Activated CD4-positive, alpha-beta memory T cell treated with anti-CD3 and anti-CD28 coated beads for 36 hours (primary cell): Measurements from ENCODE around the gene CWF19L2. TPM values are rescaled to one million over a fixed set of nuclear protein-coding genes. Genes with fewer than 3 reads are reported as not detected.
"Not testable (repeated sequence)": the region's sequence is repeated elsewhere in the genome, so short reads cannot be mapped to it uniquely, and the experiment has no call there.

Experiments
- CTCF ChIA-PET: fragments of 350-600 bp; sonication (Branson Sonifier 250); formaldehyde crosslinking; loops from one replicate; lab custom pipeline; 2021; ENCODE audit warnings: antibody characterized with exemption, inconsistent platforms; lab: Charles Lee
- POLR2A ChIA-PET: fragments of 350-600 bp; sonication (Branson Sonifier 250); formaldehyde crosslinking; loops from one replicate; lab custom pipeline; 2021; ENCODE audit warnings: antibody characterized with exemption; lab: Charles Lee
- DNase-seq: peaks from one replicate; pipeline ENCODE4 v3.0.0-alpha.2; 2020
- H3K27ac Mint-ChIP-seq: one replicate; pipeline ENCODE4 v1.8.0; 2021; ENCODE audit warnings: mixed read lengths
- H3K27me3 Mint-ChIP-seq: one replicate; pipeline ENCODE4 v1.8.0; 2021; ENCODE audit warnings: mixed read lengths
- H3K36me3 Mint-ChIP-seq: one replicate; pipeline ENCODE4 v1.8.0; 2021; ENCODE audit warnings: mixed read lengths
- H3K4me1 Mint-ChIP-seq: one replicate; pipeline ENCODE4 v1.8.0; 2021; ENCODE audit warnings: low read depth, mixed read lengths
- H3K4me3 Mint-ChIP-seq: one replicate; pipeline ENCODE4 v1.8.0; 2021; ENCODE audit warnings: mild to moderate bottlenecking, mixed read lengths
- H3K9me3 Mint-ChIP-seq: one replicate; pipeline ENCODE4 v1.8.0; 2021; ENCODE audit warnings: mixed read lengths
- intact Hi-C: fragments of 100-400 bp; cut with micrococcal nuclease; formaldehyde crosslinking; loops from one replicate; pipeline ENCODE4 v1.15.1; 2023
- total RNA-seq, 2 experiments: library from RNA; stranded (reverse); gene quantifications; one replicate each; pipeline ENCODE4 v1.2.3, GENCODE V29; 2021

CWF19L2 gene
- total RNA-seq, 2 experiments from 2014 or later = 14.0 to 14.4 TPM

GRCh38 chr11:107413352-107413751, 44.3 kb downstream of the CWF19L2 start:
- DNase-seq = no peak
- no peaks in the 10 kb centered on the region for H3K27me3 Mint-ChIP-seq
- intact Hi-C loops = no loop called here
- peaks cover 6% of the 10 kb centered on the region for H3K4me1 Mint-ChIP-seq
- no peaks in the 10 kb centered on the region for H3K9me3 Mint-ChIP-seq
- H3K36me3 Mint-ChIP-seq = peaks cover 35% of the 10 kb centered on the region
- ChIA-PET CTCF (interaction anchor here (1.0 kb wide), 1 partner anchor 136 kb away, joined by 3 read pairs; no protein-coding TSS in a partner anchor), POLR2A (no interaction called here)
- no peak overlapping the region for H3K27ac Mint-ChIP-seq
- no peak overlapping the region for H3K4me3 Mint-ChIP-seq

- intact Hi-C loops = no loop called here
- Mint-ChIP-seq H3K4me1 (peaks cover 6% of the 10 kb centered on the region), H3K27ac (no peak overlapping the region), H3K9me3 (peaks cover 3% of the 10 kb centered on the region), H3K4me3 (no peak overlapping the region), H3K27me3 (no peaks in the 10 kb centered on the region), H3K36me3 (peaks cover 42% of the 10 kb centered on the region)
- CTCF ChIA-PET = no interaction called here
- DNase-seq = no peak
- POLR2A ChIA-PET = no interaction called here
Observed at GRCh38 chr11:107408762-107409211, 48.8 kb downstream of the CWF19L2 start.

GRCh38 chr11:107405260-107405659, 52.4 kb downstream of the CWF19L2 start:
- no peak overlapping the region for H3K27ac Mint-ChIP-seq
- H3K4me1 Mint-ChIP-seq = no peaks in the 10 kb centered on the region
- peaks cover 16% of the 10 kb centered on the region for H3K9me3 Mint-ChIP-seq
- H3K27me3 Mint-ChIP-seq = no peaks in the 10 kb centered on the region
- H3K36me3 Mint-ChIP-seq = peaks cover 55% of the 10 kb centered on the region
- ChIA-PET CTCF (no interaction called here), POLR2A (no interaction called here)
- no peak overlapping the region for H3K4me3 Mint-ChIP-seq
- intact Hi-C loops = no loop called here
- no peak for DNase-seq

- POLR2A ChIA-PET, H3K27ac Mint-ChIP-seq, CTCF ChIA-PET, H3K4me1 Mint-ChIP-seq, DNase-seq, H3K27me3 Mint-ChIP-seq, intact Hi-C loops, H3K4me3 Mint-ChIP-seq: not testable (repeated sequence)
- Mint-ChIP-seq H3K9me3 (peaks cover 22% of the 10 kb centered on the region), H3K36me3 (peaks cover 78% of the 10 kb centered on the region)
Observed at GRCh38 chr11:107401131-107401530, 56.5 kb downstream of the CWF19L2 start.

GRCh38 chr11:107397357-107397756, 60.3 kb downstream of the CWF19L2 start:
- Mint-ChIP-seq H3K4me3 (no peak overlapping the region), H3K4me1 (no peaks in the 10 kb centered on the region), H3K27ac (no peak overlapping the region), H3K36me3 (peaks cover 54% of the 10 kb centered on the region), H3K9me3 (peaks cover 10% of the 10 kb centered on the region), H3K27me3 (no peaks in the 10 kb centered on the region)
- DNase-seq = no peak
- ChIA-PET POLR2A (no interaction called here), CTCF (no interaction called here)
- intact Hi-C loops = no loop called here

- H3K36me3 Mint-ChIP-seq = peaks cover 40% of the 10 kb centered on the region
- H3K4me3 Mint-ChIP-seq = no peak overlapping the region
Observed at GRCh38 chr11:107392611-107393010, 65.0 kb downstream of the CWF19L2 start.

GRCh38 chr11:107390701-107391100, 66.9 kb downstream of the CWF19L2 start:
- H3K27me3 Mint-ChIP-seq, intact Hi-C loops, CTCF ChIA-PET: not testable (repeated sequence)

More at GRCh38 chr11:107392611-107393010, 65.0 kb downstream of the CWF19L2 start:
- ChIA-PET POLR2A (no interaction called here), CTCF (no interaction called here)
- DNase-seq = no peak
- peaks cover 4% of the 10 kb centered on the region for H3K4me1 Mint-ChIP-seq
- H3K27ac Mint-ChIP-seq = no peak overlapping the region
- H3K9me3 Mint-ChIP-seq = no peaks in the 10 kb centered on the region
- intact Hi-C loops = no loop called here
- H3K27me3 Mint-ChIP-seq = no peaks in the 10 kb centered on the region

GRCh38 chr11:107387666-107388065, 70.0 kb downstream of the CWF19L2 start:
- no peak for DNase-seq
- no peaks in the 10 kb centered on the region for H3K27me3 Mint-ChIP-seq
- CTCF ChIA-PET = no interaction called here
- intact Hi-C loops = no loop called here
- POLR2A ChIA-PET = no interaction called here
- peaks cover 34% of the 10 kb centered on the region for H3K36me3 Mint-ChIP-seq
- H3K4me3 Mint-ChIP-seq = no peak overlapping the region
- peaks cover 14% of the 10 kb centered on the region for H3K4me1 Mint-ChIP-seq
- no peak overlapping the region for H3K27ac Mint-ChIP-seq
- no peaks in the 10 kb centered on the region for H3K9me3 Mint-ChIP-seq

More at GRCh38 chr11:107390701-107391100, 66.9 kb downstream of the CWF19L2 start:
- H3K27ac Mint-ChIP-seq, H3K4me3 Mint-ChIP-seq, POLR2A ChIA-PET, H3K9me3 Mint-ChIP-seq, DNase-seq: not testable (repeated sequence)
- Mint-ChIP-seq H3K36me3 (peaks cover 36% of the 10 kb centered on the region), H3K4me1 (peaks cover 14% of the 10 kb centered on the region)

- ChIA-PET CTCF (no interaction called here), POLR2A (no interaction called here)
- peaks cover 14% of the 10 kb centered on the region for H3K4me1 Mint-ChIP-seq
- H3K27me3 Mint-ChIP-seq = no peaks in the 10 kb centered on the region
- intact Hi-C loops = no loop called here
- no peak overlapping the region for H3K27ac Mint-ChIP-seq
- no peaks in the 10 kb centered on the region for H3K9me3 Mint-ChIP-seq
- DNase-seq = no peak
- H3K36me3 Mint-ChIP-seq = peaks cover 24% of the 10 kb centered on the region
- H3K4me3 Mint-ChIP-seq = no peak overlapping the region
Observed at GRCh38 chr11:107385361-107385981, 72.2 kb downstream of the CWF19L2 start.

- Mint-ChIP-seq H3K27me3 (no peaks in the 10 kb centered on the region), H3K4me1 (peaks cover 14% of the 10 kb centered on the region), H3K9me3 (no peaks in the 10 kb centered on the region), H3K36me3 (peaks cover 16% of the 10 kb centered on the region), H3K27ac (no peak overlapping the region), H3K4me3 (no peak overlapping the region)
- CTCF ChIA-PET = no interaction called here
- POLR2A ChIA-PET = no interaction called here
- intact Hi-C loops = no loop called here
- DNase-seq = no peak
Observed at GRCh38 chr11:107384144-107384852, 73.3 kb downstream of the CWF19L2 start.

GRCh38 chr11:107372439-107372838, 85.2 kb downstream of the CWF19L2 start:
- Mint-ChIP-seq H3K4me1 (peaks cover 8% of the 10 kb centered on the region), H3K36me3 (peaks cover 10% of the 10 kb centered on the region), H3K9me3 (no peaks in the 10 kb centered on the region), H3K27me3 (no peaks in the 10 kb centered on the region), H3K4me3 (no peak overlapping the region), H3K27ac (no peak overlapping the region)
- intact Hi-C loops = no loop called here
- DNase-seq = no peak
- ChIA-PET CTCF (no interaction called here), POLR2A (no interaction called here)

- intact Hi-C loops = no loop called here
- CTCF ChIA-PET = no interaction called here
- Mint-ChIP-seq H3K4me1 (peaks cover 8% of the 10 kb centered on the region), H3K36me3 (peaks cover 10% of the 10 kb centered on the region), H3K9me3 (no peaks in the 10 kb centered on the region), H3K27me3 (no peaks in the 10 kb centered on the region), H3K27ac (no peak overlapping the region), H3K4me3 (no peak overlapping the region)
- POLR2A ChIA-PET = no interaction called here
- DNase-seq = no peak
Observed at GRCh38 chr11:107370390-107370789, 87.2 kb downstream of the CWF19L2 start.
